ENCODE data around the gene ABCB6. TPM values are rescaled to one million over a fixed set of nuclear protein-coding genes. Genes with fewer than 3 reads are reported as not detected.

ABCB6 gene
- total RNA-seq, 3 donors from 2014 or later: 6.7 to 21.3 (median 10.4) TPM

DNA sequence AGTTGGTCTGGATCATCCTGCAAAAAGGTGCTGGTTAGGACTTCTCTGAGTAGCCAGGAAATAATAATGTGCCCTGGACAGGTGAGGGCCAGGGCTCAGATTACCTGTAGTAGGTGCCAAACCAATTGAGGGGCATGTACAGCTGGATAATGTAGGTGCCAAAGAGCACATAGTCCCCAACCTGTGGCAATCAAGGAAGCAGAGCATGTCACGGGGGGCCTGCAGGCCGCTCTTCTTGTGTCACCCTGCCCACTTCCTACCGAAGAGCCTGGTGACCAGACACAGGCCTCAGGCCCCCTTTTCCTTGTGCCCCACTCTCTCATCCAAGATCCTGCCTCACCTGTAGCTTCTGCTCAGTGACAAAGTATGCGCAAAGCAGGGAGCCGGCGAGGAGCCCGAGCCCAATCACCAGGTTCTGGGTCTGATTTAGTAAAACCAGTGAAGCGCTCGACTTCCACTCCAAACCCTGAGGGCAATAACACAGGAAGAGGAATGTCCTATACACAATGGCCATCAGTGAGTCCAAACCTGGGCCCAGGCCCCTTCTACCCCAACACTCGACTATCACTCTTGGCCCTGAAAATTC is 5.2 kb downstream of the ABCB6 start:
- Histone ChIP-seq H3K36me3 (ENCODE audit: low read depth) (no peaks in the 10 kb centered on the region), H3K4me1 (ENCODE audit: low read depth) (peaks cover 16% of the 10 kb centered on the region), H3K9me3 (no peaks in the 10 kb centered on the region), H3K4me3 (no peak overlapping the region)
- ATAC-seq (no peak), DNase-seq (no peak)
- intact Hi-C loops (cut with DNase I, micrococcal nuclease): loop anchor here in 1 of 2 donors (10.0 kb wide), 1 partner anchor 49 kb away; the partner anchor contains the start of gene NHEJ1
- TF ChIP-seq, protein P1, sequence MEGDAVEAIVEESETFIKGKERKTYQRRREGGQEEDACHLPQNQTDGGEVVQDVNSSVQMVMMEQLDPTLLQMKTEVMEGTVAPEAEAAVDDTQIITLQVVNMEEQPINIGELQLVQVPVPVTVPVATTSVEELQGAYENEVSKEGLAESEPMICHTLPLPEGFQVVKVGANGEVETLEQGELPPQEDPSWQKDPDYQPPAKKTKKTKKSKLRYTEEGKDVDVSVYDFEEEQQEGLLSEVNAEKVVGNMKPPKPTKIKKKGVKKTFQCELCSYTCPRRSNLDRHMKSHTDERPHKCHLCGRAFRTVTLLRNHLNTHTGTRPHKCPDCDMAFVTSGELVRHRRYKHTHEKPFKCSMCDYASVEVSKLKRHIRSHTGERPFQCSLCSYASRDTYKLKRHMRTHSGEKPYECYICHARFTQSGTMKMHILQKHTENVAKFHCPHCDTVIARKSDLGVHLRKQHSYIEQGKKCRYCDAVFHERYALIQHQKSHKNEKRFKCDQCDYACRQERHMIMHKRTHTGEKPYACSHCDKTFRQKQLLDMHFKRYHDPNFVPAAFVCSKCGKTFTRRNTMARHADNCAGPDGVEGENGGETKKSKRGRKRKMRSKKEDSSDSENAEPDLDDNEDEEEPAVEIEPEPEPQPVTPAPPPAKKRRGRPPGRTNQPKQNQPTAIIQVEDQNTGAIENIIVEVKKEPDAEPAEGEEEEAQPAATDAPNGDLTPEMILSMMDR (IDR thresholded peaks at IDR 0.05): no peak

DNA sequence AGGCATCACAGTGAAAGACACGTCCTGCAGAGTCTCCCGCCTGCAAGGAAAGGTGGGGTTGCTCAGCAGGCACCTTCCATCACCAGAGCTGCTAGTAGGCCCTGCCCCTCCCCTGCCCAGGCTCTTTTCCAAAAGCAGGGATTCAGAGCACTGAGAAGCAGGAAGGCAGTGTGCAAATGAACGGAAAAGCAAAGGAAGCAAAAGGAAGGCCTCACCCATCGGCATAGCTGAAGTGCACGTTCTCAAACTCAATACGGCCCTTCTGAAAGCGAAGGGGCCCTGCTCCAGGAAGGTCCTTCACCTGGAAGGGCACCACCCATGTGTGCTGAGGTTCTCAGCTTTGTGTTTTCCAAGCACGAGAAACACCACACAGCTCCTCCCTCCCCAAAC is 5.7 kb downstream of the ABCB6 start:
- ATAC-seq (no peak), DNase-seq (no peak)
- Histone ChIP-seq H3K4me3 (no peak overlapping the region), H3K36me3 (ENCODE audit: low read depth) (no peaks in the 10 kb centered on the region), H3K9me3 (no peaks in the 10 kb centered on the region), H3K4me1 (ENCODE audit: low read depth) (peaks cover 15% of the 10 kb centered on the region)
- intact Hi-C loops (cut with DNase I, micrococcal nuclease): loop anchor here in 1 of 2 donors (10.0 kb wide), 1 partner anchor 48 kb away; the partner anchor contains the start of gene NHEJ1
- TF ChIP-seq, protein P1 (IDR thresholded peaks at IDR 0.05): no peak

DNA sequence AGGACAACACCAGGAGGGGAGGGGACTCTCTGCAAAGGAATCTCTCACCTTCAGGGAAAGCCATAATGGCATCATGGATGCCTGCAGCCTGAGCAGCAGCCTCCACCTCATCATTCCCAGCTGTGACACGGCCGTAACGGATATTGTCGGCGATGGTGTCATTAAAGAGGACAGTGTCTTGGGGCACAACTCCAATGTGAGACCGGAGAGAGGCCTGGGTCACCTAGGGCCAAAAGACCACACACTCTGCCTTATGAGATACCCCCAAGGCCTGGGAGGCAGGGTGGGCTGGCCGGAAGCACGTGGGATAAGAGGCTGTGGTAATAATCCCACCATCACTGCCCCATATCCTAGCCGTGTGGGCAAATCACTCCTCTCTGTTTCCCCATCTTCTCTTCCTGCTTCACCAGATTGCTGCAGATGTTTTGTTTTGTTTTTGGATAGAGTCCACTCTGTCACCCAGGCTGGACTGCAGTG is 7.8 kb downstream of the ABCB6 start:
- peaks cover 14% of the 10 kb centered on the region for H3K4me1 ChIP-seq (ENCODE audit: low read depth)
- TF ChIP-seq, protein P1 (IDR thresholded peaks at IDR 0.05): no peak
- intact Hi-C loops (cut with DNase I, micrococcal nuclease): loop anchor here in 1 of 2 donors (10.0 kb wide), 1 partner anchor 46 kb away; the partner anchor contains the start of gene NHEJ1
- ATAC-seq (no peak), DNase-seq (no peak)
- no peak overlapping the region for H3K4me3 ChIP-seq
- no peaks in the 10 kb centered on the region for H3K9me3 ChIP-seq
- no peaks in the 10 kb centered on the region for H3K36me3 ChIP-seq (ENCODE audit: low read depth)

DNA sequence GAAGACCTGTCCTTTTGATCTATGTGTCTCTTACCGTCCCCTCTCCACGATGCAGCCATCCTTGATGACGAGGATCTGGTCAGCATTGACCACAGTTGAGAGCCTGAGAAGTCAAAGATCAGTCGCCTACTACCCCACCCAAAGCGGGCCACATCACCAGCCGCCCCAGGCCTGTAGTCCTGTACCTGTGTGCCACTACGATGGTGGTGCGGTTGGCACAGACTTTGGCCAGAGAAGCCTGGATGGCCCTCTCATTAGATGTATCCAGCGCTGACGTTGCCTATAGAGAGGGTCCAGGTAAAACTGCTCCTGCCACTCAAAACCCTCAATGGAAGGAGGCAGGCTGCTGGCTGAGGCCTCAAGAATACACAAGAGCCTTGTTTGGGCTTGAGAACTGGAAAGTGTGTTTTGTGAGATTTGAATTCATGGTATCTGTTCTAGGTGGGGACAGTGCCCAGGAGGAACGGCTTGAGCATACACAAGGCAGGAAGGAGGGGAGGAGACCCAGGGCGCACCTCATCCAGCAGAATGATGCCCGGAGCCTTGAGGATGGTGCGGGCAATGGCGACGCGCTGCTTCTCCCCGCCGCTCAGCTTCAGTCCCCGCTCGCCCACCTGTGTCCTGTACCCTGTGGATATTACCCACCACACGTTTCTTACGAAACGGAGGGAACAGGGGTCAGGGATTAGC is 8.4 kb downstream of the ABCB6 start:
- ATAC-seq: no peak
- TF ChIP-seq, protein P1 (IDR thresholded peaks at IDR 0.05): no peak
- no peaks in the 10 kb centered on the region for H3K9me3 ChIP-seq
- intact Hi-C loops (cut with DNase I, micrococcal nuclease): loop anchor here in 1 of 2 donors (10.0 kb wide), 1 partner anchor 46 kb away; the partner anchor contains the start of gene NHEJ1
- no peak for DNase-seq
- H3K36me3 ChIP-seq (ENCODE audit: low read depth): no peaks in the 10 kb centered on the region
- H3K4me1 ChIP-seq (ENCODE audit: low read depth): peaks cover 14% of the 10 kb centered on the region
- no peak overlapping the region for H3K4me3 ChIP-seq

DNA sequence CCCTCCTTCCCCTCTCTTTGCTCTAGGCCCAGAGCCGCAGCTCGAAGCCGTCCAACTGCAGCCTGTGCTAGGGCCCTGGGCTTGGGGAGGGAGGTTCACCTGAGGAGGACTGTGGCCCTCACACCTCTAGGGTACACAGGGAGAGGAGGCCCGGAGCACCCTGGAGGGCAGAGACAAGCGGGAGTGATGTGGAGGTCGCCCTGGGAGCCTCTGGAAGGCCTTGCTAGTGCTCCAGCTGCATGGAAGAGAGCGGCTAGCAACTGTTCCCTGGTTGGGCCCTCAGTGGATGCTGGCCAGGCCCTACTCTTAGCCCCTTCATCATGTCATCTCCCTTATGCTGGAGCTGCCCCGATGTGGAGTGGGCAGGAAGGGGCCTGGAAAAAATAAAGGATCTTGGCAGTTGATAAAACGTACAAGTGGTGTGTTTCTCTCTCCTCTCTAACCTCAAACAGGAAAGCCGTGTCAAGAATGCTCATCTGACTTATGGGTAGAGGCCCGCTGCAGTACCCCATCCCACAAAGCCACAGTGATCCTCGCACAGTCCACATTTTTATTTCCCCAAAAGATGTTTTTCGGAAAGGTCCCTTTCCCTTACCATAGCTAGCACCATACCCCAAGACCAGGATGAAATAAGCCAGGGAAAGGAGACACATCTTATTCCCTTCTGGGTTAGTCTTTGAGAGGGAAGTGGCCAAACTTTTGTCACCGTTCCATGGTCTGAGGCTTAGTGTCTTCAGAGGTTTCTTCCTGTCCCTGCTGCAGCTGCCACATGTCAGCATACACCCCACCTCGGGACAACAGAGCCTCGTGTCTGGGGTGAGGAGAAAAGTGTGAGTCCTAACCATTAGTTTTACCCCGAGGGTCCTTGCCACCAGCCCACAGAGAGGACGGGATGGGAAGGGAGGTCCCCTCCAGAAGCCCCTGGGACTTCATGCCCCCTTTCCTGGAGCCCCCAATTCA is 9.2 kb downstream of the ABCB6 start:
- Histone ChIP-seq H3K4me1 (ENCODE audit: low read depth) (peaks cover 14% of the 10 kb centered on the region), H3K4me3 (no peak overlapping the region), H3K36me3 (ENCODE audit: low read depth) (no peaks in the 10 kb centered on the region), H3K9me3 (no peaks in the 10 kb centered on the region)
- no peak for ATAC-seq
- intact Hi-C loops (cut with DNase I, micrococcal nuclease): loop anchor here in 1 of 2 donors (10.0 kb wide), 1 partner anchor 45 kb away; the partner anchor contains the start of gene NHEJ1
- no peak for DNase-seq
- TF ChIP-seq, protein P1 (IDR thresholded peaks at IDR 0.05): no peak

All from mucosa of descending colon (tissue), 3 donors.